ENCODE data around the gene RASSF3.
A peak's percentile ranks its signal among the peaks of the same experiment; 100 is the strongest.

RASSF3 gene

DNA sequence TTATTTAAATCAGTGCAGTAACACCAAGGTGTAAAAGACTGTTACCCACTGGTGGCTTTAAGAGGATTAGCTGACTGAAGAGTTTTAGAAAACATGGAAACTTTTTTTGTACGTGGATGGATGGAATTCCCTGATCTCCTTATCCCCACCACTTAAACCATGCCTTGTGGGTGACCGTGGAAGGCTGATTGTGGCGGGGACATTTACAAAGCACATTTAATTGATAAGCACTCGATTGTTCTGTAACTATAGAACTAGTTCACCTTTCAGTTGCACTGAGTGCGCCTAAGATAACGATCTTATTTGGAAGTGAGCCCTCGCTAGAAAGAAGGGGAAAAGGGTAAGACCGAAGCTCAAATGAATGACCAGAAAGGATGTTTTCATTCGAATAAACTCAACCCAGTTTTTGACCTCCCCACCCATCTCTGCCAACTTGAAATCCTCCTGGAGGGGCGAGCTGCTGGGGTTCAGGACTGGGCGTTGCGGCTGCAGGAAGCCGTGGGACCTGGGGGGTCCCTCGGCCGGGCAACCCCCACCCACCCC is 688 bp upstream of the RASSF3 start:
- TF ChIP-seq ESRRG (CRISPR knock-in tag; IDR thresholded peaks at IDR 0.05) (no peak), ZFP3 (CRISPR knock-in tag; IDR thresholded peaks at IDR 0.05) (no peak), PPARA (CRISPR knock-in tag; IDR thresholded peaks at IDR 0.05; ENCODE audit: borderline replicate concordance) (no peak), SNAI2 (CRISPR knock-in tag; IDR thresholded peaks at IDR 0.05) (no peak)
- TF ChIP-seq, protein P1, sequence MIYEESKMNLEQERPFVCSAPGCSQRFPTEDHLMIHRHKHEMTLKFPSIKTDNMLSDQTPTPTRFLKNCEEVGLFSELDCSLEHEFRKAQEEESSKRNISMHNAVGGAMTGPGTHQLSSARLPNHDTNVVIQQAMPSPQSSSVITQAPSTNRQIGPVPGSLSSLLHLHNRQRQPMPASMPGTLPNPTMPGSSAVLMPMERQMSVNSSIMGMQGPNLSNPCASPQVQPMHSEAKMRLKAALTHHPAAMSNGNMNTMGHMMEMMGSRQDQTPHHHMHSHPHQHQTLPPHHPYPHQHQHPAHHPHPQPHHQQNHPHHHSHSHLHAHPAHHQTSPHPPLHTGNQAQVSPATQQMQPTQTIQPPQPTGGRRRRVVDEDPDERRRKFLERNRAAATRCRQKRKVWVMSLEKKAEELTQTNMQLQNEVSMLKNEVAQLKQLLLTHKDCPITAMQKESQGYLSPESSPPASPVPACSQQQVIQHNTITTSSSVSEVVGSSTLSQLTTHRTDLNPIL (CRISPR knock-in tag; IDR thresholded peaks at IDR 0.05; ENCODE audit: low read depth): no peak
- TF ChIP-seq, protein P2, sequence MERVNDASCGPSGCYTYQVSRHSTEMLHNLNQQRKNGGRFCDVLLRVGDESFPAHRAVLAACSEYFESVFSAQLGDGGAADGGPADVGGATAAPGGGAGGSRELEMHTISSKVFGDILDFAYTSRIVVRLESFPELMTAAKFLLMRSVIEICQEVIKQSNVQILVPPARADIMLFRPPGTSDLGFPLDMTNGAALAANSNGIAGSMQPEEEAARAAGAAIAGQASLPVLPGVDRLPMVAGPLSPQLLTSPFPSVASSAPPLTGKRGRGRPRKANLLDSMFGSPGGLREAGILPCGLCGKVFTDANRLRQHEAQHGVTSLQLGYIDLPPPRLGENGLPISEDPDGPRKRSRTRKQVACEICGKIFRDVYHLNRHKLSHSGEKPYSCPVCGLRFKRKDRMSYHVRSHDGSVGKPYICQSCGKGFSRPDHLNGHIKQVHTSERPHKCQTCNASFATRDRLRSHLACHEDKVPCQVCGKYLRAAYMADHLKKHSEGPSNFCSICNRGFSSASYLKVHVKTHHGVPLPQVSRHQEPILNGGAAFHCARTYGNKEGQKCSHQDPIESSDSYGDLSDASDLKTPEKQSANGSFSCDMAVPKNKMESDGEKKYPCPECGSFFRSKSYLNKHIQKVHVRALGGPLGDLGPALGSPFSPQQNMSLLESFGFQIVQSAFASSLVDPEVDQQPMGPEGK (CRISPR knock-in tag; IDR thresholded peaks at IDR 0.05; ENCODE audit: borderline replicate concordance): peak; percentile 87; the same call in 1 of the 2 replicates
- ATAC-seq: peak; percentile 18

- TF ChIP-seq GLIS3 (CRISPR knock-in tag; IDR thresholded peaks at IDR 0.05) (no peak), TCF4 (CRISPR knock-in tag; IDR thresholded peaks at IDR 0.05; ENCODE audit: borderline replicate concordance) (no peak)
- peak; percentile 64 for ATAC-seq
Measured at GRCh38 chr12:64610660-64611340, 505 bp downstream of the RASSF3 start.

- ATAC-seq: peak; percentile 37
- TF ChIP-seq TOX (CRISPR knock-in tag; IDR thresholded peaks at IDR 0.05; ENCODE audit: borderline replicate concordance): no peak
- TF ChIP-seq, protein P3, sequence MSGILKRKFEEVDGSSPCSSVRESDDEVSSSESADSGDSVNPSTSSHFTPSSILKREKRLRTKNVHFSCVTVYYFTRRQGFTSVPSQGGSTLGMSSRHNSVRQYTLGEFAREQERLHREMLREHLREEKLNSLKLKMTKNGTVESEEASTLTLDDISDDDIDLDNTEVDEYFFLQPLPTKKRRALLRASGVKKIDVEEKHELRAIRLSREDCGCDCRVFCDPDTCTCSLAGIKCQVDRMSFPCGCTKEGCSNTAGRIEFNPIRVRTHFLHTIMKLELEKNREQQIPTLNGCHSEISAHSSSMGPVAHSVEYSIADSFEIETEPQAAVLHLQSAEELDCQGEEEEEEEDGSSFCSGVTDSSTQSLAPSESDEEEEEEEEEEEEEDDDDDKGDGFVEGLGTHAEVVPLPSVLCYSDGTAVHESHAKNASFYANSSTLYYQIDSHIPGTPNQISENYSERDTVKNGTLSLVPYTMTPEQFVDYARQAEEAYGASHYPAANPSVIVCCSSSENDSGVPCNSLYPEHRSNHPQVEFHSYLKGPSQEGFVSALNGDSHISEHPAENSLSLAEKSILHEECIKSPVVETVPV (CRISPR knock-in tag; IDR thresholded peaks at IDR 0.05): no peak
- TF ChIP-seq ZC3H10 (CRISPR knock-in tag; IDR thresholded peaks at IDR 0.05): no peak
- TF ChIP-seq TCF4 (CRISPR knock-in tag; IDR thresholded peaks at IDR 0.05; ENCODE audit: borderline replicate concordance): no peak
- TF ChIP-seq ESRRG (CRISPR knock-in tag; IDR thresholded peaks at IDR 0.05): no peak
- no peak for TF ChIP-seq RARB (CRISPR knock-in tag; IDR thresholded peaks at IDR 0.05)
Measured at GRCh38 chr12:64611341-64612284, 1.3 kb downstream of the RASSF3 start.

DNA sequence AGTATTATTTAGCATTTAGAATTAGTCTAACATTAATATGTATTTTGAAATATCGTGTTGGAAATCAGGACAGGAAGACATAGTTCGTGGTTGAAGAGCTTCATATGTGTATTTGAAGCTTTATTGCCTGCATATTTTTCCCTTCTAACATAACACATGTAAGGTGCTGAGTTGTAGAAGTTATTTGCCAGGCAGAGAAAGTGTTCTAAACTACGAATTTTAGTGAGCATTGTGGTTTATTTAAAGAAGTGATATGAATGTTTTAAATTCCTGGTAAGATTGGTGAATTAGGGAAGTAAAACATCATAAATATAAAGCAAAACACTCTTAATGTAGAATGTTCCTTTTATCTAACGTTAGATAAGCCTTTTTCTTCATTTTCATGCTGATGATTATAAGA is 2.5 kb downstream of the RASSF3 start:
- ATAC-seq: no peak
- no peak for TF ChIP-seq ZFP3 (CRISPR knock-in tag; IDR thresholded peaks at IDR 0.05)
- TF ChIP-seq ZFP30 (CRISPR knock-in tag; IDR thresholded peaks at IDR 0.05): no peak
- no peak for TF ChIP-seq ZNF70 (CRISPR knock-in tag; IDR thresholded peaks at IDR 0.05)
- TF ChIP-seq TCF4 (CRISPR knock-in tag; IDR thresholded peaks at IDR 0.05; ENCODE audit: borderline replicate concordance): no peak
- TF ChIP-seq, protein P2 (CRISPR knock-in tag; IDR thresholded peaks at IDR 0.05; ENCODE audit: borderline replicate concordance): no peak
- no peak for TF ChIP-seq CSDC2 (CRISPR knock-in tag; IDR thresholded peaks at IDR 0.05)
- TF ChIP-seq, protein P1 (CRISPR knock-in tag; IDR thresholded peaks at IDR 0.05; ENCODE audit: low read depth): no peak
- no peak for TF ChIP-seq TOX (CRISPR knock-in tag; IDR thresholded peaks at IDR 0.05; ENCODE audit: borderline replicate concordance)
- TF ChIP-seq OSR1 (CRISPR knock-in tag; IDR thresholded peaks at IDR 0.05): no peak
- no peak for TF ChIP-seq ZNF565 (CRISPR knock-in tag; conservative IDR thresholded peaks at IDR 0.05; ENCODE audit: low read depth)
- no peak for TF ChIP-seq ISL1 (CRISPR knock-in tag; IDR thresholded peaks at IDR 0.05)
- no peak for TF ChIP-seq ESRRG (CRISPR knock-in tag; IDR thresholded peaks at IDR 0.05)
- TF ChIP-seq TSHZ2 (CRISPR knock-in tag; IDR thresholded peaks at IDR 0.05): no peak
- TF ChIP-seq ZC3H10 (CRISPR knock-in tag; IDR thresholded peaks at IDR 0.05): no peak
- no peak for TF ChIP-seq GLIS3 (CRISPR knock-in tag; IDR thresholded peaks at IDR 0.05)
- TF ChIP-seq, protein P4, sequence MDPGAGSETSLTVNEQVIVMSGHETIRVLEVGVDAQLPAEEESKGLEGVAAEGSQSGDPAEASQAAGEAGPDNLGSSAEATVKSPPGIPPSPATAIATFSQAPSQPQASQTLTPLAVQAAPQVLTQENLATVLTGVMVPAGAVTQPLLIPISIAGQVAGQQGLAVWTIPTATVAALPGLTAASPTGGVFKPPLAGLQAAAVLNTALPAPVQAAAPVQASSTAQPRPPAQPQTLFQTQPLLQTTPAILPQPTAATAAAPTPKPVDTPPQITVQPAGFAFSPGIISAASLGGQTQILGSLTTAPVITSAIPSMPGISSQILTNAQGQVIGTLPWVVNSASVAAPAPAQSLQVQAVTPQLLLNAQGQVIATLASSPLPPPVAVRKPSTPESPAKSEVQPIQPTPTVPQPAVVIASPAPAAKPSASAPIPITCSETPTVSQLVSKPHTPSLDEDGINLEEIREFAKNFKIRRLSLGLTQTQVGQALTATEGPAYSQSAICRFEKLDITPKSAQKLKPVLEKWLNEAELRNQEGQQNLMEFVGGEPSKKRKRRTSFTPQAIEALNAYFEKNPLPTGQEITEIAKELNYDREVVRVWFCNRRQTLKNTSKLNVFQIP (CRISPR knock-in tag; IDR thresholded peaks at IDR 0.05; ENCODE audit: borderline replicate concordance, low read depth): no peak

Measured in SK-N-SH treated with all-trans-retinoic acid at 6 μM for 48 hours (cell line).